HAP-1 (cell line): Measurements from ENCODE around the gene ZNF235.
"Not testable (repeated sequence)": the region's sequence is repeated elsewhere in the genome, so short reads cannot be mapped to it uniquely, and the experiment has no call there.

Source experiments
- DNase-seq, 2 experiments: peaks; one replicate each; pipeline ENCODE4 v3.0.0-alpha.2; 2016 to 2020; ENCODE audit warnings: low spot score in 2 of 2
- H3K27me3 ChIP-seq: fragments of 250-450 bp; sonication (Bioruptor Pico); 2 replicates; pipeline ENCODE4 v1.5.1; 2020; ENCODE audit warnings: low read depth, mild to moderate bottlenecking, moderate library complexity
- H3K36me3 ChIP-seq: fragments of 250-450 bp; sonication (Bioruptor Pico); replicated peaks from 2 replicates; pipeline ENCODE4 v1.5.1; 2020; ENCODE audit warnings: mild to moderate bottlenecking
- H3K4me1 ChIP-seq: fragments of 250-450 bp; sonication (Bioruptor Pico); 2 replicates; pipeline ENCODE4 v1.5.1; 2020; ENCODE audit warnings: mild to moderate bottlenecking
- H3K4me3 ChIP-seq: fragments of 250-450 bp; sonication (Bioruptor Pico); 2 replicates; pipeline ENCODE4 v1.5.1; 2020; ENCODE audit warnings: mild to moderate bottlenecking, moderate library complexity
- H3K9me3 ChIP-seq: fragments of 250-450 bp; sonication (Bioruptor Pico); 2 replicates; pipeline ENCODE4 v1.5.1; 2020; ENCODE audit warnings: mild to moderate bottlenecking, moderate library complexity
- in situ Hi-C: fragments of 300-500 bp; cut with MboI; formaldehyde crosslinking; loops from 3 replicates; pipeline ENCODE4 v1.14.3; 2020; ENCODE audit warnings: low sequenced_read_pairs, inconsistent platforms, mixed read lengths

The ZNF235 gene

DNA sequence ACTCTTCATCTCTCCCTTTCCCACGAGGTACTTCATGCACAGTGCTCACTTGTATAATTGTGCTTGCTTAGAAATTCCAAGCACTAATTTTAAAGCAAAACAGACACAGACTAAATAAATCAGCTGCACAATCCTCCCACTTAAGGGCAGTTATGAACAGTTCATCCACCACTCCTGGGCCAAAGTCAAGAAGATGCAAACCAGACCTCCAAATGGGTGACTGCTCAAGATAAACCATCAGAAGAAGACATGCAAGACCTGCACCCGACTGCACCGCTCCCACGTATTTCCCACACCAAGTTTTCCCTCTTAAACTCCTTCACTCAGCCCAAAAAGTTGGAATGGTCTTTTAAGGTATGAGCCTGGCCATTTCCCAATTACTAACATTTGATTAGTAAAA lies 19.9 kb downstream of the ZNF235 start:
- Histone ChIP-seq H3K4me3 (no peak overlapping the region), H3K9me3 (no peaks in the 10 kb centered on the region), H3K27me3 (no peaks in the 10 kb centered on the region), H3K4me1 (no peaks in the 10 kb centered on the region), H3K36me3 (peaks cover 4% of the 10 kb centered on the region)
- no peak for DNase-seq
- in situ Hi-C loops = no loop called here

DNA sequence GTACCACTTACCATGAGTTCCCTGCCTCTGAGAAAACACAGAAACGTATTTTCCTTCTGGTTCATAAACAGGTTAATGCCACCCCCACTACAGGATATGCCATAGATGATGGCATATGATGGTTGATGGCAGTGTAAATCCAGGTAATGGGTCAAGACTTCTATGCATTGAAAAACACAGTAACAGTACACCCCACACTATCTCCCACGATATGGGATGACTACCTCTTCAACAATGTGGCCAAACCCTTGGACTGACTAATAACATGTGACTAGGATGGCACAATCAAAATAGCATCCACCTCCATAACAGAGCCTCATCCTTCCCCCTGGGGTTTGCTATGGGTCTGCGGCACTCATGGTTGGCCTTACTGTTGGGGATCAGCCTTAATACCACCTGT lies 22.0 kb downstream of the ZNF235 start:
- in situ Hi-C loops = no loop called here
- H3K27me3 ChIP-seq = no peaks in the 10 kb centered on the region
- H3K4me3 ChIP-seq = no peak overlapping the region
- no peak for DNase-seq
- H3K9me3 ChIP-seq = no peaks in the 10 kb centered on the region
- H3K36me3 ChIP-seq = no peaks in the 10 kb centered on the region
- no peaks in the 10 kb centered on the region for H3K4me1 ChIP-seq

- no peaks in the 10 kb centered on the region for H3K9me3 ChIP-seq
- DNase-seq = no peak
- in situ Hi-C loops = no loop called here
Observed at GRCh38 chr19:44280916-44281315, 23.9 kb downstream of the ZNF235 start.

GRCh38 chr19:44278181-44278690 lies 26.6 kb downstream of the ZNF235 start:
- Histone ChIP-seq H3K36me3 (no peaks in the 10 kb centered on the region), H3K4me1 (no peaks in the 10 kb centered on the region), H3K9me3 (no peaks in the 10 kb centered on the region), H3K4me3 (no peak overlapping the region), H3K27me3 (no peaks in the 10 kb centered on the region)
- DNase-seq = no peak
- in situ Hi-C loops = no loop called here

More at GRCh38 chr19:44280916-44281315, 23.9 kb downstream of the ZNF235 start:
- Histone ChIP-seq H3K4me3 (no peak overlapping the region), H3K36me3 (no peaks in the 10 kb centered on the region), H3K27me3 (no peaks in the 10 kb centered on the region), H3K4me1 (no peaks in the 10 kb centered on the region)

DNA sequence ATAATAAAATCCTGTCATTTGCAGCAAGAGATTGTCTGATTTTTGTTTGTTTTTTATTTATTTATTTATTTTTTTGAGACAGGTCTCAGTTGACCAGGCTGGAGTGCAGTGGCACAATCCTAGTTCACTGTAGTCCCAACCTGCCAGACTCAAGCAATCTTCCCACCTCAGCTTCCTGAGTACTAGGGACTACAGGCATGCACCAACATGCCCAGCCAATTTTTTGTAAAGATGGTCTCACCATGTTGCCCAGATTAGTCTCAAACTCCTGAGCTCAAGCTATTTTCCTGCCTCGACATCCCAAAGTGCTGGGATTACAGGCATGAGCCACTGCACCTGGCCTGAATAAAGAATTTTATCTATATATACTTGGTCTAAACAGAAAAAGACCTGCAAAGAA lies 27.5 kb downstream of the ZNF235 start:
- in situ Hi-C loops = no loop called here
- no peak for DNase-seq
- no peaks in the 10 kb centered on the region for H3K4me1 ChIP-seq
- no peaks in the 10 kb centered on the region for H3K27me3 ChIP-seq
- no peak overlapping the region for H3K4me3 ChIP-seq
- H3K36me3 ChIP-seq = no peaks in the 10 kb centered on the region
- no peaks in the 10 kb centered on the region for H3K9me3 ChIP-seq

GRCh38 chr19:44260695-44261446 lies 44.0 kb downstream of the ZNF235 start:
- Histone ChIP-seq H3K4me1 (no peaks in the 10 kb centered on the region), H3K36me3 (no peaks in the 10 kb centered on the region), H3K4me3 (no peak overlapping the region), H3K27me3 (no peaks in the 10 kb centered on the region), H3K9me3 (0 out of 2 replicates have a peak, but pooled peaks cover 5% of the 10 kb centered on the region)
- in situ Hi-C loops = no loop called here
- no peak for DNase-seq

DNA sequence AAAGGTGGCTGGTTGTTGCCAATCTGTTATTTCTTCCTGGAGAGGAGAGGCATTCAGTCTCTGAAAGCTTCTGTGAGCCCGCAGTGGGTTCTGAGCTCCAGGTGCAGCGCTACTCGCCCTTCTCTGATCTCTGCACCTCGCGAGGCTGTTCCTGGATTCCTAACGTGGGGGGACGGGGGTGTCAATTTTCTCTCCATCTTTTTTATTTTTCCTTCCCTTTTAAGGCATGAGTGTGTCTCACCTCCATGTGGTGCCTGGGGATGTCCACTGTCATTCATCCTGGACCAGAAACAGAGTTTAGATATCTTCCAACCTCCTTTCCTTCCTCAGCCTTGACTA lies 44.5 kb downstream of the ZNF235 start:
- no peaks in the 10 kb centered on the region for H3K36me3 ChIP-seq
- DNase-seq = no peak
- no peak overlapping the region for H3K4me3 ChIP-seq
- no peaks in the 10 kb centered on the region for H3K4me1 ChIP-seq
- in situ Hi-C loops = no loop called here
- no peaks in the 10 kb centered on the region for H3K27me3 ChIP-seq
- H3K9me3 ChIP-seq = 0 out of 2 replicates have a peak, but pooled peaks cover 5% of the 10 kb centered on the region

- no peaks in the 10 kb centered on the region for H3K4me1 ChIP-seq
- DNase-seq = no peak
- H3K27me3 ChIP-seq = no peaks in the 10 kb centered on the region
- H3K9me3 ChIP-seq = 0 out of 2 replicates have a peak, but pooled peaks cover 5% of the 10 kb centered on the region
- in situ Hi-C loops = no loop called here
- no peak overlapping the region for H3K4me3 ChIP-seq
- H3K36me3 ChIP-seq = no peaks in the 10 kb centered on the region
Observed at GRCh38 chr19:44258835-44259413, 45.9 kb downstream of the ZNF235 start.

DNA sequence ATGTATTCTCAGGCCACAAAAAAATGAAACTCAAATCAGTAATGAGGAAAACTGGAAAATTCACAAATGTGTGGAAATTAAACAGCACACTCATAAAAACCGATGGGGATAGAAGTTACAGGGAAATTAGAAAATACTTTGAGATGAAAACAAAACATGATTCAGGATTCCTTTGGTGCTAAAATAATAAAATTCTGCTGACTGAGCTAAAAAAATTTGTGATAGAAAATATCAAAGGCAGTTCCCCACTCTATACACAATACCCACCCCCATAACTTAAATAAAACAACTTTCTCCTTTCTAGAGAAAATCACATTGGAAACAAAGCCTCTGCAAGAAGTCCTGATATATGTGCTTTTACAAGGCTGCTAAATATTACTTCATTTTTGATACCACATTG lies 46.7 kb downstream of the ZNF235 start:
- no peak for DNase-seq
- H3K27me3 ChIP-seq = no peaks in the 10 kb centered on the region
- H3K4me3 ChIP-seq = no peak overlapping the region
- in situ Hi-C loops = no loop called here
- no peaks in the 10 kb centered on the region for H3K4me1 ChIP-seq
- H3K9me3 ChIP-seq = 0 out of 2 replicates have a peak, but pooled peaks cover 5% of the 10 kb centered on the region
- no peaks in the 10 kb centered on the region for H3K36me3 ChIP-seq

GRCh38 chr19:44255705-44256411 lies 49.0 kb downstream of the ZNF235 start:
- H3K4me1 ChIP-seq = no peaks in the 10 kb centered on the region
- peaks cover 10% of the 10 kb centered on the region for H3K9me3 ChIP-seq
- no peaks in the 10 kb centered on the region for H3K36me3 ChIP-seq
- in situ Hi-C loops = no loop called here
- no peak for DNase-seq
- no peaks in the 10 kb centered on the region for H3K27me3 ChIP-seq
- H3K4me3 ChIP-seq = no peak overlapping the region

GRCh38 chr19:44254496-44254895 lies 50.3 kb downstream of the ZNF235 start:
- in situ Hi-C loops = no loop called here
- H3K27me3 ChIP-seq = no peaks in the 10 kb centered on the region
- DNase-seq = no peak
- H3K36me3 ChIP-seq = no peaks in the 10 kb centered on the region
- no peak overlapping the region for H3K4me3 ChIP-seq
- peaks cover 10% of the 10 kb centered on the region for H3K9me3 ChIP-seq
- H3K4me1 ChIP-seq = no peaks in the 10 kb centered on the region

DNA sequence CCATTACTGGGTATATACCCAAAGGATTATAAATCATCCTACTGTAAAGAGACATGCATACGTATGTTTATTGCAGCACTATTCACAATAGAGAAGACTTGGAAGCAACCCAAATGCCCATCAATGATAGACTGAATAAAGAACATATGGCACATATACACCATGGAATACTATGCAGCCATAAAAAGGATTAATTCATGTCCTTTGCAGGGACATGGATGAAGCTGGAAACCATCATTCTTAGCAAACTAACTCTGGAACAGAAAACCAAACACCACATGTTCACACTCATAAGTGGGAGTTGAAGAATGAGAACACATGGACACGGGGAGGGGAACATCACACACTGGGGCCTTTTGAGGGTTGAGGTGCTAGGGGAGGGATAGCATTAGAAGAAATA lies 51.4 kb downstream of the ZNF235 start:
- in situ Hi-C loops, H3K36me3 ChIP-seq, H3K4me1 ChIP-seq, H3K27me3 ChIP-seq, H3K4me3 ChIP-seq, DNase-seq, H3K9me3 ChIP-seq: not testable (repeated sequence)

GRCh38 chr19:44252332-44252731 lies 52.5 kb downstream of the ZNF235 start:
- H3K4me1 ChIP-seq, H3K36me3 ChIP-seq, H3K27me3 ChIP-seq, in situ Hi-C loops, H3K4me3 ChIP-seq, DNase-seq, H3K9me3 ChIP-seq: not testable (repeated sequence)

DNA sequence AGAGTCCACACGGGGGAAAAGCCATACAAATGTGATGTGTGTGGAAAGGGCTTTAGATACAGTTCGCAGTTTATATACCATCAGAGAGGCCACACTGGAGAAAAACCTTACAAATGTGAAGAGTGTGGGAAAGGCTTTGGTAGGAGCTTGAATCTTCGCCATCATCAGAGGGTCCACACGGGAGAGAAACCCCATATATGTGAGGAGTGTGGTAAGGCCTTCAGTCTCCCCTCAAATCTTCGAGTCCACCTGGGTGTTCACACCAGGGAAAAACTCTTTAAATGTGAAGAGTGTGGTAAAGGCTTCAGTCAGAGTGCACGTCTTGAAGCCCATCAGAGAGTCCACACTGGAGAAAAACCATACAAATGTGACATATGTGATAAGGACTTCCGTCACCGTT lies 68.4 kb downstream of the ZNF235 start:
- no peaks in the 10 kb centered on the region for H3K4me1 ChIP-seq
- H3K4me3 ChIP-seq = no peak overlapping the region
- no peak for DNase-seq
- peaks cover 47% of the 10 kb centered on the region for H3K36me3 ChIP-seq
- in situ Hi-C loops = no loop called here
- H3K27me3 ChIP-seq = no peaks in the 10 kb centered on the region
- H3K9me3 ChIP-seq = no peaks in the 10 kb centered on the region
